ENCODE measurements around the gene TRIM41.

DNA sequence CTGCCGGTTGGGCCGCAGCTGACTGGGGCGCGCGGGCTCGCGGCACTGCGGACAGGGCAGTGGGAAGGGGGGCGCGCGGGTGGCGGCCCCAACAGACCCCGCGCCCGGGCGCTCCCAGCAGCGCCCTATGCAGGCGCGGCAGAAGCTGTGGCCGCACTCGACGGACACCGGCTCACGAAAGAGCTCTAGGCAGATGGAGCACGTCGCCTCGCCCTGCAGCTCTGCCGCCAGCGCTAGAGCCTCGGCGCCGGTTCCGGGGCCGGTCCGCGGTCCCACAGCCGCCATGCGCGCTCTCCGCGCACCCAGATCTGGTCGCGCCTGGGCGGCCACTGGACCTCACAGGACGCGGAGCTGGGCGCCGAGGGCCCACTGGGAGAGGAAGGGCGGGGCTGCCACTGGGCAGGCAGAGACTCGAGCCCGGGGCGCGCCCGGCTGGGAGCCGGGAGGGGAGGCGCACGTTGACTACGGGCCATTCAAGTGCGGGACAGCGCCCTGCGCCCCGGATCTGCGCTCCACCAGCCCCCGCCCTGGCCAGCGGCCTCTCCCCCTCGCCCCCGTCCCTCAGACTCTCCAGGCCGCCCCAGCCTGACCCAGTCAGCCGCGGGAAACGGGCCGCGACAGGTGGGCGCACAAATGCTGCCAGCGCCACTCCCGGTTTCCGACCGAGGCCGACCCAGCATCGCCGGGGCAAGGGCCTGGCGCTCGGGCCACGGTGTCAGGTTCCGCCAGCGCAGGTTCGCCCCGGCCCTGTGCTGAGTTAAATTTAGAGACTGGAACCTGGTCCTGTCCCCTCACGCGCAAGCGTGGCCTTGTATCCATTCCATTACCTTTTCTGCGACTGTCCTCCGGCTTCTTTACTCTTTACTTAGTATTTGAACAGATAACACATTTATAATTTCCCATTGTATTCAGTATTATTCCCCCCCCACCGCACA, 18.0 kb upstream of the TRIM41 start, which contains the start of gene TRIM7:
- no peak for TF ChIP-seq POLR2AphosphoS5 (IDR thresholded peaks at IDR 0.05; ENCODE audit: low read depth, low read length)
- TF ChIP-seq TAF1 (IDR thresholded peaks at IDR 0.05; ENCODE audit: borderline replicate concordance, insufficient read depth, low read length): no peak
